Measurements from ENCODE around the gene SLC16A11. TPM values are rescaled to one million over a fixed set of nuclear protein-coding genes. Genes with fewer than 3 reads are reported as not detected.
A peak's percentile ranks its signal among the peaks of the same experiment; 100 is the strongest.

Gene SLC16A11
- total RNA-seq, 1 experiment from 2014 or later: not detected

- peaks cover 27% of the 10 kb centered on the region for H3K4me1 Mint-ChIP-seq (ENCODE audit: insufficient read depth, unreplicated experiment)
- H3K27me3 Mint-ChIP-seq (ENCODE audit: insufficient read depth, unreplicated experiment): no peaks in the 10 kb centered on the region
- H3K27ac Mint-ChIP-seq (ENCODE audit: low read depth, unreplicated experiment): no peak overlapping the region
- no peak for TF ChIP-seq CTCF (IDR thresholded peaks at IDR 0.05; ENCODE audit: unreplicated experiment)
- ChIA-PET POLR2A (interaction anchor here (0.7 to 1.0 kb wide), 2 partner anchors 19 to 234 kb away, joined by 3 read pairs; no protein-coding TSS in a partner anchor), CTCF (interaction anchor here (2.1 to 2.3 kb wide), 2 partner anchors 11 to 73 kb away, joined by 8 to 14 read pairs; no protein-coding TSS in a partner anchor)
- H3K4me3 Mint-ChIP-seq (ENCODE audit: unreplicated experiment): no peak overlapping the region
- H3K36me3 Mint-ChIP-seq (ENCODE audit: insufficient read depth, unreplicated experiment): peaks cover 6% of the 10 kb centered on the region
- intact Hi-C loops (cut with micrococcal nuclease): no loop called here
- no peak for DNase-seq (ENCODE audit: unreplicated experiment)
- peaks cover 7% of the 10 kb centered on the region for H3K9me3 Mint-ChIP-seq (ENCODE audit: unreplicated experiment)
- BruUV-seq (replicated peaks): no TSS peak
Measured at GRCh38 chr17:7063518-7064094, 19.7 kb upstream of the SLC16A11 start.

- CTCF ChIA-PET: interaction anchor here (0.7 to 2.5 kb wide), 4 partner anchors 15 to 149 kb away, joined by 3 to 22 read pairs (median 3); no protein-coding TSS in a partner anchor
- intact Hi-C loops (cut with micrococcal nuclease): no loop called here
- Mint-ChIP-seq H3K27ac (ENCODE audit: low read depth, unreplicated experiment) (peak overlapping the region; percentile 92), H3K9me3 (ENCODE audit: unreplicated experiment) (no peaks in the 10 kb centered on the region), H3K36me3 (ENCODE audit: insufficient read depth, unreplicated experiment) (no peaks in the 10 kb centered on the region), H3K4me1 (ENCODE audit: insufficient read depth, unreplicated experiment) (peaks cover 28% of the 10 kb centered on the region), H3K27me3 (ENCODE audit: insufficient read depth, unreplicated experiment) (no peaks in the 10 kb centered on the region), H3K4me3 (ENCODE audit: unreplicated experiment) (peak overlapping the region; percentile 61)
- DNase-seq (ENCODE audit: unreplicated experiment): peak; percentile 90
- no TSS peak for BruUV-seq (replicated peaks)
- TF ChIP-seq CTCF (IDR thresholded peaks at IDR 0.05; ENCODE audit: unreplicated experiment): no peak
- POLR2A ChIA-PET: interaction anchor here (0.7 to 1.8 kb wide), 2 partner anchors 9 to 24 kb away, joined by 3 to 7 read pairs; partner anchors contain the start of gene SLC16A13
Measured at GRCh38 chr17:7060165-7060891, 16.4 kb upstream of the SLC16A11 start.

- POLR2A ChIA-PET: no interaction called here
- BruUV-seq (replicated peaks): no TSS peak
- peak overlapping the region; percentile 25 for H3K27ac Mint-ChIP-seq (ENCODE audit: low read depth, unreplicated experiment)
Measured at GRCh38 chr17:7058831-7059447, 15.0 kb upstream of the SLC16A11 start.

More at GRCh38 chr17:7058831-7059447, 15.0 kb upstream of the SLC16A11 start:
- TF ChIP-seq CTCF (IDR thresholded peaks at IDR 0.05; ENCODE audit: unreplicated experiment): no peak
- CTCF ChIA-PET: interaction anchor here (0.6 to 2.6 kb wide), 4 partner anchors 13 to 77 kb away, joined by 3 to 22 read pairs (median 8); no protein-coding TSS in a partner anchor
- H3K9me3 Mint-ChIP-seq (ENCODE audit: unreplicated experiment): no peaks in the 10 kb centered on the region
- no peaks in the 10 kb centered on the region for H3K27me3 Mint-ChIP-seq (ENCODE audit: insufficient read depth, unreplicated experiment)
- H3K4me3 Mint-ChIP-seq (ENCODE audit: unreplicated experiment): no peak overlapping the region
- H3K36me3 Mint-ChIP-seq (ENCODE audit: insufficient read depth, unreplicated experiment): no peaks in the 10 kb centered on the region
- peaks cover 25% of the 10 kb centered on the region for H3K4me1 Mint-ChIP-seq (ENCODE audit: insufficient read depth, unreplicated experiment)
- peak; percentile 32 for DNase-seq (ENCODE audit: unreplicated experiment)
- intact Hi-C loops (cut with micrococcal nuclease): no loop called here
